Type B pancreatic cell (in vitro differentiated cells): Measurements from ENCODE around the gene CYP39A1. TPM values are rescaled to one million over a fixed set of nuclear protein-coding genes. Genes with fewer than 3 reads are reported as not detected.

ENCODE experiments used
- DNase-seq: peaks from one replicate; pipeline ENCODE4 v3.0.0; 2021; ENCODE audit warnings: mixed read lengths; ENCODE audit not compliant: unreplicated experiment; ENCODE audit errors: extremely low spot score
- H3K27ac Mint-ChIP-seq: 2 replicates; pipeline ENCODE4 v1.8.0; 2021; ENCODE audit warnings: mild to moderate bottlenecking, mixed read lengths
- H3K27me3 Mint-ChIP-seq: 2 replicates; pipeline ENCODE4 v1.8.0; 2021; ENCODE audit warnings: mixed read lengths
- H3K36me3 Mint-ChIP-seq: 2 replicates; pipeline ENCODE4 v1.8.0; 2021; ENCODE audit warnings: mixed read lengths
- H3K4me1 Mint-ChIP-seq: one replicate; pipeline ENCODE4 v1.8.0; 2021; ENCODE audit warnings: mixed read lengths; ENCODE audit not compliant: unreplicated experiment
- H3K4me3 Mint-ChIP-seq: 2 replicates; pipeline ENCODE4 v1.8.0; 2021; ENCODE audit warnings: mild to moderate bottlenecking, mixed read lengths
- H3K9me3 Mint-ChIP-seq: 2 replicates; pipeline ENCODE4 v1.8.0; 2021; ENCODE audit warnings: mixed read lengths
- total RNA-seq: library from RNA; stranded (reverse); gene quantifications from 2 replicates; pipeline ENCODE4 v1.2.1, GENCODE V29; 2021; ENCODE audit warnings: low replicate concordance
- TF ChIP-seq, protein P1 (sequence below): fragments of 200-600 bp; sonication (generic); conservative IDR thresholded peaks from 2 replicates; pipeline ENCODE4 v1.5.0; 2021; ENCODE audit warnings: antibody characterized with exemption, mild to moderate bottlenecking

The CYP39A1 gene
- total RNA-seq, 1 donor from 2014 or later = 6.7 TPM

DNA sequence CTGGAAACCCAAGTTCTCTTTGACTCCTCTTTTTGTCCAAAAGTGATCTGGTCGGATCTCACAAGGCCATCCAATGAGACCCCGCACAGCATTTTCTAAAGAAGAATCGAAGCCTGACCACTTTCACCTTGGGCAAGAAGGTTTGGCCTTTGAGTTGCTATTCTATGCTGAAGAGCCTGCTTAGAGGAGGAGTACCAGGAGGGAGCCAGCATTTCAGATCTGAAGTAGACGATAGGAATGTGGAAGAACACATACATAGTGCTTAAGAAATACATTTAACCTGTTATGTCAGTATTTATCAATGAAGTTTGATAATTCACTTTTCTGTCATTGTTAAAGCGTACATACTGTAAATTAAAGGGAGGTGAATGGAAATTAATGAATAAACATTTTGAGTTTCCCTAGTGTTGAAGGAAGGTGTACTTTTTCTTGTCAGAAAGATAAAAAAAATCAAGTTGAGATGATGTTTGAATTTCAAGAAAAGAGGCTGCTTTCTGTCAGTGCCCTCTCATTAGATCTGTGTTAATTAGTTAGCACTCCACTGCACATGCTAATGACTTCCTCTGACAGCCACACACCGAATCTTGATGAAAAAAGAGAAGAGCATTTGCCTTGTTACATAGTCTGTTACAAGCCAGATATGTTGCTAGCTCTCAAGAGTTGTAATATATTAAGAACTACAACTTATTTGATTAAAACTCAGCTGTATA lies 24.1 kb upstream of the CYP39A1 start:
- no peaks in the 10 kb centered on the region for H3K9me3 Mint-ChIP-seq
- H3K4me1 Mint-ChIP-seq = no peaks in the 10 kb centered on the region
- TF ChIP-seq, protein P1, sequence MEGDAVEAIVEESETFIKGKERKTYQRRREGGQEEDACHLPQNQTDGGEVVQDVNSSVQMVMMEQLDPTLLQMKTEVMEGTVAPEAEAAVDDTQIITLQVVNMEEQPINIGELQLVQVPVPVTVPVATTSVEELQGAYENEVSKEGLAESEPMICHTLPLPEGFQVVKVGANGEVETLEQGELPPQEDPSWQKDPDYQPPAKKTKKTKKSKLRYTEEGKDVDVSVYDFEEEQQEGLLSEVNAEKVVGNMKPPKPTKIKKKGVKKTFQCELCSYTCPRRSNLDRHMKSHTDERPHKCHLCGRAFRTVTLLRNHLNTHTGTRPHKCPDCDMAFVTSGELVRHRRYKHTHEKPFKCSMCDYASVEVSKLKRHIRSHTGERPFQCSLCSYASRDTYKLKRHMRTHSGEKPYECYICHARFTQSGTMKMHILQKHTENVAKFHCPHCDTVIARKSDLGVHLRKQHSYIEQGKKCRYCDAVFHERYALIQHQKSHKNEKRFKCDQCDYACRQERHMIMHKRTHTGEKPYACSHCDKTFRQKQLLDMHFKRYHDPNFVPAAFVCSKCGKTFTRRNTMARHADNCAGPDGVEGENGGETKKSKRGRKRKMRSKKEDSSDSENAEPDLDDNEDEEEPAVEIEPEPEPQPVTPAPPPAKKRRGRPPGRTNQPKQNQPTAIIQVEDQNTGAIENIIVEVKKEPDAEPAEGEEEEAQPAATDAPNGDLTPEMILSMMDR = no peak
- DNase-seq = no peak
- no peaks in the 10 kb centered on the region for H3K36me3 Mint-ChIP-seq
- no peak overlapping the region for H3K27ac Mint-ChIP-seq
- H3K27me3 Mint-ChIP-seq = no peaks in the 10 kb centered on the region
- no peak overlapping the region for H3K4me3 Mint-ChIP-seq

DNA sequence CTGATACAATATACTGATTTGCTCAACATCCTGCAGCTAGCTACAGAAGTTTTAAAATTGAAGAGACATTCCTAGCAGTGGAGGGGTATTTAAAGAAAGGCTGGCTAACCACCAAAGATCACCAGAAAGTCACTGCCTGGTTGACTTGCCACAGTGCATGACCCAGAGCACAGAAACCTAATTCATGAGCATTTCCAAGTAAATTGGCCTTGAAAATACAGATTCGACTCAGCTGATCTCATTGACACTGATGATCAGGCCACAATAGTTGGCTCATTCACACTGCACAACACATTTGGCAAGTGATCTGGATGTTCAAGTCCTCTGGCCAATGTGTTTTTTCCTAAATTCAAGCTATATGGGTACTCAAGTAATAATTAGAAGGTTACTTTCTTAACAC lies 21.8 kb upstream of the CYP39A1 start:
- no peaks in the 10 kb centered on the region for H3K9me3 Mint-ChIP-seq
- TF ChIP-seq, protein P1 = no peak
- no peaks in the 10 kb centered on the region for H3K4me1 Mint-ChIP-seq
- no peaks in the 10 kb centered on the region for H3K27me3 Mint-ChIP-seq
- no peak overlapping the region for H3K4me3 Mint-ChIP-seq
- no peak for DNase-seq
- H3K27ac Mint-ChIP-seq = no peak overlapping the region
- H3K36me3 Mint-ChIP-seq = no peaks in the 10 kb centered on the region

DNA sequence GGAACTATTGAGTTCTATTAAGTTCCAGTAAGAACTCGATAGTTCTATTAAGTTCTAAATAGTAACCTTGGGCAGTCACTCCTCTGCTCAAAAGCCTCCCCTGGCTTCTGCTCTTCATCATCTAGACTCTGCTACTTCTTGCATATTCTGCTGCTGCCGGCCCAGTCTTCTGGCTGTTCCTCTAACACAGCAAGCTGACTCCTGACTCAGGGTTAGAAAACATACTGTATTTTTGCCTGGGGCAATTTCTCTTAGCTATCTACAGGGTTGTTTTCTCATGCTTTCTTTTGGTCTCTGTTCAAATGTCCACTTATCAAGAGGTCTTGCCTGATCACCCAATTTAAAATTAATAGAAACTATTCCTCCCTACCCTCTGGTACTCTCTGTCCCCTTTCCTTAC lies 14.8 kb upstream of the CYP39A1 start:
- no peaks in the 10 kb centered on the region for H3K36me3 Mint-ChIP-seq
- TF ChIP-seq, protein P1 = no peak
- H3K4me1 Mint-ChIP-seq = no peaks in the 10 kb centered on the region
- no peak overlapping the region for H3K27ac Mint-ChIP-seq
- no peak overlapping the region for H3K4me3 Mint-ChIP-seq
- DNase-seq = no peak
- H3K27me3 Mint-ChIP-seq = no peaks in the 10 kb centered on the region
- H3K9me3 Mint-ChIP-seq = no peaks in the 10 kb centered on the region

DNA sequence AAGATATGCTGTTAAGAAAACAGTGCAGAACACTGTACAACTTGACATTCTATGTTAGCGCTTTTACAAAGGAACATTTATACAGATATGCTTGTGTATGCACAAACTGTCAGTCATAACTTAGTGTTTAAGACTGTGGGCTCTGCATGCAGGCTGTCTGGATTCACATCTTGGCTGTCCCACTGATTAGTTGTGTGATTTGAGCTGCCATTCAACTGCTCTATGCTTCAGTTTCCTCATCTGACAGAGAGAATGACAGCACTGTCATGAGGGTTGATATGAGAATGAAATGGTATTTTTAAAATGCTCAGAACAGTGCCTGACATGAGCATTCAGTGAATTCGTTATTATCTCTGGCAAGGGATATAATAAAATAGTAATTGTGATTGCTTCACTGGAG lies 8.9 kb upstream of the CYP39A1 start:
- peaks cover 5% of the 10 kb centered on the region for H3K36me3 Mint-ChIP-seq
- no peaks in the 10 kb centered on the region for H3K27me3 Mint-ChIP-seq

DNA sequence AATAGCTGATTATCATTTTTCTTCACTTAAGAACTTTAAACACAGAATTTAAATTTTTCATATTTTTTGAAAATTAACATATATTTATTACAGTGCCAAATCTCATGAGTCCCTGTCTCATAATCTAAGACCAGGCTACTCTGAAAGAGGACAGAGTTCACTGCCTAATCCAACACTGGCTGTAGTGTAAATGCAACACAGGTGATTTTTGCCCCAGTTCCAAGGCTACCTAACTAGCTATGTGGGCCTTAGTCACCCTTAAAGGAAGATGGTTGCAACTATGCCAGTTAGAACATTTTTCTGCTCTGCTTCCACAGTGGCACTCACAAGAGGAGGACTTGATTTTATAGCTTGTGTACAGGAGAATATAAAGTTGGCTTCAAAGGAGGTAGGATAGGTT lies 5.0 kb upstream of the CYP39A1 start:
- no peak overlapping the region for H3K4me3 Mint-ChIP-seq
- DNase-seq = no peak
- H3K4me1 Mint-ChIP-seq = peaks cover 6% of the 10 kb centered on the region
- H3K27ac Mint-ChIP-seq = no peak overlapping the region
- TF ChIP-seq, protein P1 = no peak
- H3K36me3 Mint-ChIP-seq = peaks cover 8% of the 10 kb centered on the region
- no peaks in the 10 kb centered on the region for H3K9me3 Mint-ChIP-seq
- H3K27me3 Mint-ChIP-seq = peaks cover 15% of the 10 kb centered on the region

More for the DNA sequence above, 8.9 kb upstream of the CYP39A1 start:
- Mint-ChIP-seq H3K9me3 (no peaks in the 10 kb centered on the region), H3K27ac (no peak overlapping the region), H3K4me1 (no peaks in the 10 kb centered on the region), H3K4me3 (no peak overlapping the region)
- no peak for DNase-seq
- TF ChIP-seq, protein P1 = no peak
